HepG2 (cell line): ENCODE results near the gene RBBP8. TPM values are rescaled to one million over a fixed set of nuclear protein-coding genes. Genes with fewer than 3 reads are reported as not detected.

Experiments
- ATAC-seq: fragments of 200-7000 bp; cut with Tn5 transposase; 3 replicates; pipeline ENCODE4 v1.9.1; 2020; ENCODE audit warnings: mild to moderate bottlenecking, moderate library complexity
- BruUV-seq: library from RNA; stranded (reverse); fragments of 400-500 nt; replicated peaks from 2 replicates; lab custom pipeline; 2021; lab: Mats Ljungman, UMichigan
- CTCF ChIA-PET: fragments of 300-600 bp; formaldehyde crosslinking; extraction: SDS; loops from one replicate; lab custom pipeline; 2021; ENCODE audit warnings: low total read pairs, inconsistent platforms, low intra/inter-chr PET ratio; lab: Yijun Ruan, JAX
- POLR2A ChIA-PET: fragments of 350-600 bp; sonication (Branson Sonifier 250); formaldehyde crosslinking; loops from one replicate; lab custom pipeline; 2020; ENCODE audit warnings: antibody characterized with exemption, inconsistent platforms; lab: Yijun Ruan, JAX
- DNase-seq: peaks from one replicate; pipeline ENCODE4 v3.0.0-alpha.2; 2015; ENCODE audit warnings: low spot score
- FAIRE-seq: peaks from 3 replicates; lab custom pipeline; 2011; peaks lifted over from hg19 to GRCh38; lab: Jason Lieb, UNC
- H2AFZ ChIP-seq: one replicate; pipeline ENCODE4 v1.6.1; 2011; ENCODE audit warnings: low read length, inconsistent platforms
- H3K27ac ChIP-seq: fragments of 300-600 bp; 3 replicates; pipeline ENCODE4 v1.8.0; 2011; ENCODE audit warnings: mixed run types, mild to moderate bottlenecking, mixed read lengths, low read length, inconsistent platforms; ENCODE audit not compliant: insufficient read depth; ENCODE audit errors: extremely low read length
- H3K27me3 ChIP-seq, 2 experiments: fragments of 200-600 bp in 1 of 2; 2 replicates in 1 of 2; 3 replicates in 1 of 2; pipeline versions ENCODE4 v1.6.0 to v1.8.0; 2011; ENCODE audit warnings: low read length in 2 of 2, mild to moderate bottlenecking in 2 of 2, moderate library complexity in 2 of 2, inconsistent platforms in 1 of 2; ENCODE audit not compliant: insufficient read depth in 2 of 2, control insufficient read depth in 1 of 2
- H3K36me3 ChIP-seq, 2 experiments: fragments of 200-600 bp in 1 of 2; replicated peaks in 1 of 2; 2 replicates in 1 of 2; 3 replicates in 1 of 2; pipeline versions ENCODE4 v1.5.1 to v1.8.0; 2011; ENCODE audit warnings: low read length in 2 of 2, inconsistent platforms in 1 of 2; ENCODE audit not compliant: insufficient read depth in 2 of 2, control insufficient read depth in 1 of 2
- H3K4me1 ChIP-seq: 2 replicates; pipeline ENCODE4 v1.5.1; 2012; ENCODE audit warnings: low read length, inconsistent platforms; ENCODE audit not compliant: insufficient read depth
- H3K4me2 ChIP-seq: 2 replicates; pipeline ENCODE4 v1.6.0; 2011; ENCODE audit warnings: low read depth, low read length, inconsistent platforms
- H3K4me3 ChIP-seq, 3 experiments: fragments of 200-600 bp in 1 of 3; sonication (generic), shearing (Covaris generic) in 1 of 3; replicated peaks in 1 of 3; 2 replicates each; pipeline ENCODE4 v1.5.1; 2011 to 2016; ENCODE audit warnings: low read length in 3 of 3, inconsistent platforms in 2 of 3, low read depth in 2 of 3, mild to moderate bottlenecking in 2 of 3, control low read depth in 1 of 3, mixed read lengths in 1 of 3; ENCODE audit not compliant: insufficient read depth in 1 of 3
- H3K79me2 ChIP-seq: one replicate; pipeline ENCODE4 v1.6.1; 2011; ENCODE audit warnings: low read length, inconsistent platforms; ENCODE audit not compliant: insufficient read depth
- H3K9ac ChIP-seq: 2 replicates; pipeline ENCODE4 v1.6.0; 2011; ENCODE audit warnings: mild to moderate bottlenecking, low read depth, low read length, inconsistent platforms; ENCODE audit not compliant: insufficient read depth
- H3K9me3 ChIP-seq: 2 replicates; pipeline ENCODE4 v1.5.1; 2012; ENCODE audit warnings: mild to moderate bottlenecking, low read length
- H4K20me1 ChIP-seq: 2 replicates; pipeline ENCODE4 v1.6.0; 2011; ENCODE audit warnings: inconsistent platforms, mild to moderate bottlenecking, low read length, moderate library complexity; ENCODE audit not compliant: insufficient read depth
- E2F5 ChIP-seq: sonication (generic); formaldehyde crosslinking; conservative IDR thresholded peaks from 2 replicates; pipeline ENCODE4 v1.4.0; 2020; ENCODE audit warnings: missing genetic modification reagents
- HOXA3 ChIP-seq: sonication (generic); formaldehyde crosslinking; IDR thresholded peaks from 2 replicates; pipeline ENCODE4 v1.5.0; 2020; ENCODE audit warnings: missing genetic modification reagents
- MNT ChIP-seq: fragments of 450-650 bp; IDR thresholded peaks from 2 replicates; pipeline ENCODE4 v1.6.1; 2016
- NONO ChIP-seq, 2 experiments: fragments of 450-650 bp in 1 of 2; sonication (generic) in 1 of 2; formaldehyde crosslinking in 1 of 2; IDR thresholded peaks in 1 of 2; conservative IDR thresholded peaks in 1 of 2; 2 replicates each; pipeline versions ENCODE4 v1.6.1 to v1.8.0; 2017 to 2022; ENCODE audit warnings: mild to moderate bottlenecking in 1 of 2, missing genetic modification reagents in 1 of 2, moderate library complexity in 1 of 2
- RBAK ChIP-seq: sonication (generic); formaldehyde crosslinking; IDR thresholded peaks from 2 replicates; pipeline ENCODE4 v1.5.1; 2020; ENCODE audit warnings: mild to moderate bottlenecking, missing genetic modification reagents
- RFX3 ChIP-seq: IDR thresholded peaks from 2 replicates; pipeline ENCODE4 v1.6.1; 2016; ENCODE audit warnings: missing biosample characterization, missing genetic modification reagents
- ZNF451 ChIP-seq: sonication (generic); formaldehyde crosslinking; IDR thresholded peaks from 2 replicates; pipeline ENCODE4 v1.5.0; 2020; ENCODE audit warnings: mild to moderate bottlenecking, missing genetic modification reagents
- ZNF460 ChIP-seq: sonication (generic); formaldehyde crosslinking; IDR thresholded peaks from 2 replicates; pipeline ENCODE4 v1.5.1; 2020; ENCODE audit warnings: missing genetic modification reagents, mild to moderate bottlenecking, borderline replicate concordance
- ZNF777 ChIP-seq: sonication (generic); formaldehyde crosslinking; IDR thresholded peaks from 2 replicates; pipeline ENCODE4 v1.4.0; 2020; ENCODE audit warnings: missing genetic modification reagents
- ZNF792 ChIP-seq: IDR thresholded peaks from 2 replicates; pipeline ENCODE4 v1.6.1; 2016
- ZSCAN25 ChIP-seq: sonication (generic); formaldehyde crosslinking; IDR thresholded peaks from 2 replicates; pipeline ENCODE4 v1.8.0; 2022; ENCODE audit warnings: mild to moderate bottlenecking, missing genetic modification reagents
- in situ Hi-C: cut with HindIII; loops from 2 replicates; pipeline ENCODE4 v1.10.0; 2017; ENCODE audit warnings: low pct_unique_long_range_greater_than_20kb; ENCODE audit not compliant: extremely low pct_ligation_motif_present
- intact Hi-C: fragments of 100-400 bp; cut with micrococcal nuclease; formaldehyde crosslinking; loops from one replicate; pipeline ENCODE4 v1.10.0; 2022; ENCODE audit not compliant: unreplicated experiment
- polyA plus RNA-seq, 8 experiments: library from polyadenylated mRNA; depleted of rRNA in 3 of 8; stranded (reverse) in 7 of 8; unstranded in 1 of 8; fragments of >200 nt; fragmentation: Illumina TruSeq in 4 of 8; extraction: Trizol in 4 of 8; gene quantifications; 2 replicates each; pipeline versions ENCODE4 v1.2.1 to v1.2.3, GENCODE V29; 2011 to 2016; ENCODE audit warnings: low read depth in 4 of 8, missing spikeins in 1 of 8, mixed read lengths in 1 of 8; ENCODE audit not compliant: insufficient read depth in 1 of 8
- total RNA-seq, 5 experiments: library from RNA; depleted of rRNA; stranded (reverse); fragments of >200 nt; fragmentation: Illumina TruSeq; extraction: Trizol; gene quantifications; 2 replicates each; pipeline ENCODE4 v1.2.3, GENCODE V29; 2016; ENCODE audit warnings: low read depth in 1 of 5
- TF ChIP-seq, protein P1 (sequence below): sonication (generic); formaldehyde crosslinking; IDR thresholded peaks from 2 replicates; pipeline ENCODE4 v1.4.0; 2020; ENCODE audit warnings: mild to moderate bottlenecking, missing genetic modification reagents
- TF ChIP-seq, protein P2 (sequence below): sonication (generic); formaldehyde crosslinking; IDR thresholded peaks from 2 replicates; pipeline ENCODE4 v1.8.0; 2022; ENCODE audit warnings: missing genetic modification reagents, mild to moderate bottlenecking, borderline replicate concordance
- TF ChIP-seq, protein P3 (sequence below): sonication (generic); formaldehyde crosslinking; IDR thresholded peaks from 2 replicates; pipeline ENCODE4 v1.4.0; 2020; ENCODE audit warnings: mild to moderate bottlenecking, missing genetic modification reagents, borderline replicate concordance

RBBP8 gene
- total and polyA plus RNA-seq, 2 of the 13 experiments (the other 11 are each of a cell fraction or from before 2014, with no cell fraction given), result 14.2 to 47.4 TPM

DNA sequence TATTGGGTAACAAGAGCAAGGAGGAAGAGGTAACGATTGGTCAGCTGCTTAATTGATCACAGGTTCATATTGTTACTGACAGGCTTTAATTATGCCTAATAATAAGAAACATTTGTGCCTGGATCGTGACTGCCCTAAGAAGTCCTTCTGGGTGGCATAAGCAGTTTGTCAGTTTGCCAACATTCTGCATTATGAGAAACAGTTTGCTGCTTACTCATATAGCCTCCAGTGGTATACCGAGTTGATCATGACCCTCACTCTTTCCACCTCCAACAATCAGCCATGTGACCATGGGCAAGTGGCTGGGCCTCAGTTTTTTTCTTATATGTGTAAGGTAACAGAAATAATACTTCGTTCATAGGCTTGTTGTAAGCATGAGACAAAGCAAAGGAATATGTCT lies 105.6 kb downstream of the RBBP8 start (continued):
- TF ChIP-seq NONO (IDR thresholded peaks at IDR 0.05) (no peak), NONO (CRISPR knock-in tag; conservative IDR thresholded peaks at IDR 0.05) (no peak), MNT (no peak), ZNF777 (no peak), HOXA3 (CRISPR knock-in tag) (no peak)

- H3K4me1 ChIP-seq, result no peaks in the 10 kb centered on the region
- no peaks in the 10 kb centered on the region for H3K9me3 ChIP-seq
- ChIA-PET POLR2A (no interaction called here), CTCF (no interaction called here)
- ATAC-seq (no peak), DNase-seq (no peak), FAIRE-seq (no peak)
- no peaks in the 10 kb centered on the region for H3K36me3 ChIP-seq
- H3K79me2 ChIP-seq, result no peaks in the 10 kb centered on the region
- H3K27ac ChIP-seq, result no peak overlapping the region
- no peak overlapping the region for H3K9ac ChIP-seq
- in situ Hi-C loops, result no loop called here
- H4K20me1 ChIP-seq, result no peaks in the 10 kb centered on the region
- BruUV-seq, result no TSS peak
- no peak overlapping the region for H3K4me3 ChIP-seq
- no peak overlapping the region for H3K4me2 ChIP-seq
- peaks cover 0 to 1% of the 10 kb centered on the region in 2 experiments; a peak in 1 of 5 replicates for H3K27me3 ChIP-seq
- H2AFZ ChIP-seq, result no peak overlapping the region
- intact Hi-C loops, result no loop called here
- TF ChIP-seq, protein P1, sequence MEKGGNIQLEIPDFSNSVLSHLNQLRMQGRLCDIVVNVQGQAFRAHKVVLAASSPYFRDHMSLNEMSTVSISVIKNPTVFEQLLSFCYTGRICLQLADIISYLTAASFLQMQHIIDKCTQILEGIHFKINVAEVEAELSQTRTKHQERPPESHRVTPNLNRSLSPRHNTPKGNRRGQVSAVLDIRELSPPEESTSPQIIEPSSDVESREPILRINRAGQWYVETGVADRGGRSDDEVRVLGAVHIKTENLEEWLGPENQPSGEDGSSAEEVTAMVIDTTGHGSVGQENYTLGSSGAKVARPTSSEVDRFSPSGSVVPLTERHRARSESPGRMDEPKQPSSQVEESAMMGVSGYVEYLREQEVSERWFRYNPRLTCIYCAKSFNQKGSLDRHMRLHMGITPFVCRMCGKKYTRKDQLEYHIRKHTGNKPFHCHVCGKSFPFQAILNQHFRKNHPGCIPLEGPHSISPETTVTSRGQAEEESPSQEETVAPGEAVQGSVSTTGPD (CRISPR knock-in tag), result no peak
- TF ChIP-seq ZNF460 (CRISPR knock-in tag) (no peak), RFX3 (CRISPR knock-in tag) (no peak), ZNF792 (CRISPR knock-in tag) (no peak), ZNF451 (no peak), RBAK (CRISPR knock-in tag) (no peak), E2F5 (no peak), ZSCAN25 (CRISPR knock-in tag) (no peak)
- TF ChIP-seq, protein P2, sequence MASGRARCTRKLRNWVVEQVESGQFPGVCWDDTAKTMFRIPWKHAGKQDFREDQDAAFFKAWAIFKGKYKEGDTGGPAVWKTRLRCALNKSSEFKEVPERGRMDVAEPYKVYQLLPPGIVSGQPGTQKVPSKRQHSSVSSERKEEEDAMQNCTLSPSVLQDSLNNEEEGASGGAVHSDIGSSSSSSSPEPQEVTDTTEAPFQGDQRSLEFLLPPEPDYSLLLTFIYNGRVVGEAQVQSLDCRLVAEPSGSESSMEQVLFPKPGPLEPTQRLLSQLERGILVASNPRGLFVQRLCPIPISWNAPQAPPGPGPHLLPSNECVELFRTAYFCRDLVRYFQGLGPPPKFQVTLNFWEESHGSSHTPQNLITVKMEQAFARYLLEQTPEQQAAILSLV (CRISPR knock-in tag), result no peak
- TF ChIP-seq, protein P3, sequence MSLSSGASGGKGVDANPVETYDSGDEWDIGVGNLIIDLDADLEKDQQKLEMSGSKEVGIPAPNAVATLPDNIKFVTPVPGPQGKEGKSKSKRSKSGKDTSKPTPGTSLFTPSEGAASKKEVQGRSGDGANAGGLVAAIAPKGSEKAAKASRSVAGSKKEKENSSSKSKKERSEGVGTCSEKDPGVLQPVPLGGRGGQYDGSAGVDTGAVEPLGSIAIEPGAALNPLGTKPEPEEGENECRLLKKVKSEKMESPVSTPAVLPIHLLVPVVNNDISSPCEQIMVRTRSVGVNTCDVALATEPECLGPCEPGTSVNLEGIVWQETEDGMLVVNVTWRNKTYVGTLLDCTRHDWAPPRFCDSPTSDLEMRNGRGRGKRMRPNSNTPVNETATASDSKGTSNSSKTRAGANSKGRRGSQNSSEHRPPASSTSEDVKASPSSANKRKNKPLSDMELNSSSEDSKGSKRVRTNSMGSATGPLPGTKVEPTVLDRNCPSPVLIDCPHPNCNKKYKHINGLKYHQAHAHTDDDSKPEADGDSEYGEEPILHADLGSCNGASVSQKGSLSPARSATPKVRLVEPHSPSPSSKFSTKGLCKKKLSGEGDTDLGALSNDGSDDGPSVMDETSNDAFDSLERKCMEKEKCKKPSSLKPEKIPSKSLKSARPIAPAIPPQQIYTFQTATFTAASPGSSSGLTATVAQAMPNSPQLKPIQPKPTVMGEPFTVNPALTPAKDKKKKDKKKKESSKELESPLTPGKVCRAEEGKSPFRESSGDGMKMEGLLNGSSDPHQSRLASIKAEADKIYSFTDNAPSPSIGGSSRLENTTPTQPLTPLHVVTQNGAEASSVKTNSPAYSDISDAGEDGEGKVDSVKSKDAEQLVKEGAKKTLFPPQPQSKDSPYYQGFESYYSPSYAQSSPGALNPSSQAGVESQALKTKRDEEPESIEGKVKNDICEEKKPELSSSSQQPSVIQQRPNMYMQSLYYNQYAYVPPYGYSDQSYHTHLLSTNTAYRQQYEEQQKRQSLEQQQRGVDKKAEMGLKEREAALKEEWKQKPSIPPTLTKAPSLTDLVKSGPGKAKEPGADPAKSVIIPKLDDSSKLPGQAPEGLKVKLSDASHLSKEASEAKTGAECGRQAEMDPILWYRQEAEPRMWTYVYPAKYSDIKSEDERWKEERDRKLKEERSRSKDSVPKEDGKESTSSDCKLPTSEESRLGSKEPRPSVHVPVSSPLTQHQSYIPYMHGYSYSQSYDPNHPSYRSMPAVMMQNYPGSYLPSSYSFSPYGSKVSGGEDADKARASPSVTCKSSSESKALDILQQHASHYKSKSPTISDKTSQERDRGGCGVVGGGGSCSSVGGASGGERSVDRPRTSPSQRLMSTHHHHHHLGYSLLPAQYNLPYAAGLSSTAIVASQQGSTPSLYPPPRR (CRISPR knock-in tag), result no peak
Measured at GRCh38 chr18:23042133-23042532, 109.0 kb downstream of the RBBP8 start.
